ENCODE data around the gene KLHL21. TPM values are rescaled to one million over a fixed set of nuclear protein-coding genes. Genes with fewer than 3 reads are reported as not detected.

Gene KLHL21
- total and polyA plus RNA-seq, 9 of the 15 experiments (the other 6 are each of a cell fraction or from before 2014, with no cell fraction given) = 2.1 to 42.1 (median 17.5) TPM

GRCh38 chr1:6572653-6573383, 29.9 kb downstream of the KLHL21 start:
- peaks cover 0 to 11% of the 10 kb centered on the region in 2 experiments; a peak in 3 of 5 replicates for H3K4me1 ChIP-seq (replicated peaks in 1 of 2; ENCODE audit: control insufficient read depth in 2 of 2, insufficient read depth in 2 of 2, low read length in 2 of 2)
- POLR2A ChIA-PET = interaction anchor here (0.6 to 1.5 kb wide), 4 partner anchors 8 to 61 kb away, joined by 3 to 5 read pairs (median 4); no protein-coding TSS in a partner anchor
- no peaks in the 10 kb centered on the region for H3K79me2 ChIP-seq (ENCODE audit: control insufficient read depth, insufficient read depth, low read length)
- H3K27ac ChIP-seq (ENCODE audit: extremely low read depth, low read depth, low read length) = no peak overlapping the region
- CTCF ChIA-PET (ENCODE audit: low intra/inter-chr PET ratio) = no interaction called here
- DNase-seq (ENCODE audit: extremely low read depth in 1 of 4, low spot score in 3 of 4) (no peak), FAIRE-seq (no peak), ATAC-seq (0 out of 3 replicates have a peak, but pooled peaks have one; percentile 5)
- no peaks in the 10 kb centered on the region for H3K27me3 ChIP-seq (ENCODE audit: control insufficient read depth in 2 of 2, insufficient read depth in 2 of 2, low read length in 2 of 2)
- no TSS peak for BruUV-seq (replicated peaks)
- peak overlapping the region in 1 of 2 experiments; percentile 6; a peak in 1 of 4 replicates for H3K9ac ChIP-seq (ENCODE audit: insufficient read depth in 1 of 2, low read depth in 2 of 2, low read length in 2 of 2)
- in situ Hi-C loops (cut with MboI) (no loop called here), intact Hi-C loops (cut with micrococcal nuclease) (no loop called here)
- H4K20me1 ChIP-seq (replicated peaks; ENCODE audit: control insufficient read depth, insufficient read depth, low read length) = no peaks in the 10 kb centered on the region
- H3K36me3 ChIP-seq (ENCODE audit: control insufficient read depth, insufficient read depth, low read length) = no peaks in the 10 kb centered on the region
- TF ChIP-seq ZBTB7A (IDR thresholded peaks at IDR 0.05; ENCODE audit: borderline replicate concordance, control insufficient read depth, low read depth, low read length) (peak; percentile 16; the same call in 1 of the 2 replicates), PHTF2 (CRISPR knock-in tag; IDR thresholded peaks at IDR 0.05) (no peak)
- H3K4me2 ChIP-seq (ENCODE audit: insufficient read depth, low read length) = no peak overlapping the region
- H3K9me1 ChIP-seq (ENCODE audit: control insufficient read depth, insufficient read depth, low read length) = no peaks in the 10 kb centered on the region
- H3K4me3 ChIP-seq = no peak overlapping the region
- no peaks in the 10 kb centered on the region for H3K9me3 ChIP-seq (replicated peaks; ENCODE audit: control insufficient read depth, insufficient read depth, low read depth, low read length)
- H2AFZ ChIP-seq (ENCODE audit: low read depth, low read length) = no peak overlapping the region; the same call in 1 of the 2 replicates
- WGBS (ENCODE audit: insufficient coverage, low coverage, missing lambda C conversion rate) = 29% methylated on average over 12 of the region's 12 CpGs

- no peak overlapping the region for H3K4me2 ChIP-seq (ENCODE audit: insufficient read depth, low read length)
- no peak for TF ChIP-seq RBBP5 (IDR thresholded peaks at IDR 0.05; ENCODE audit: borderline replicate concordance, insufficient read depth, low read length, poor library complexity, severe bottlenecking)
- TF ChIP-seq ZNF512 (tag; IDR thresholded peaks at IDR 0.05) = no peak
- no TSS peak for BruUV-seq (replicated peaks)
- H3K79me2 ChIP-seq (ENCODE audit: control insufficient read depth, insufficient read depth, low read length) = no peaks in the 10 kb centered on the region
- CTCF ChIA-PET (ENCODE audit: low intra/inter-chr PET ratio) = no interaction called here
- DNase-seq (ENCODE audit: extremely low read depth in 1 of 4, low spot score in 3 of 4) (no peak), FAIRE-seq (no peak), ATAC-seq (no peak)
- H3K4me1 ChIP-seq (replicated peaks in 1 of 2; ENCODE audit: control insufficient read depth in 2 of 2, insufficient read depth in 2 of 2, low read length in 2 of 2) = peaks cover 0 to 8% of the 10 kb centered on the region in 2 experiments; a peak in 3 of 5 replicates
- H3K27me3 ChIP-seq (ENCODE audit: control insufficient read depth in 2 of 2, insufficient read depth in 2 of 2, low read length in 2 of 2) = peaks cover 3 to 8% of the 10 kb centered on the region in 2 experiments; a peak in 2 of 5 replicates
- H3K9me3 ChIP-seq (replicated peaks; ENCODE audit: control insufficient read depth, insufficient read depth, low read depth, low read length) = no peaks in the 10 kb centered on the region
- no peak overlapping the region for H3K27ac ChIP-seq (ENCODE audit: extremely low read depth, low read depth, low read length)
- H4K20me1 ChIP-seq (replicated peaks; ENCODE audit: control insufficient read depth, insufficient read depth, low read length) = no peaks in the 10 kb centered on the region
- 22% methylated on average over 5 of the region's 5 CpGs for WGBS (ENCODE audit: insufficient coverage, low coverage, missing lambda C conversion rate)
- intact Hi-C loops (cut with micrococcal nuclease) (no loop called here), in situ Hi-C loops (cut with MboI) (no loop called here)
- H3K36me3 ChIP-seq (ENCODE audit: control insufficient read depth, insufficient read depth, low read length) = no peaks in the 10 kb centered on the region
- POLR2A ChIA-PET = interaction anchor here (0.7 to 2.9 kb wide), 7 partner anchors 11 to 63 kb away, joined by 3 to 15 read pairs (median 5); partner anchors contain the start of genes NOL9 and TAS1R1
- H3K4me3 ChIP-seq = no peak overlapping the region
- no peak overlapping the region for H2AFZ ChIP-seq (ENCODE audit: low read depth, low read length)
- H3K9me1 ChIP-seq (ENCODE audit: control insufficient read depth, insufficient read depth, low read length) = no peaks in the 10 kb centered on the region
- 0 out of 4 replicates have a peak overlapping the region, but pooled peaks of 1 of the 2 experiments have one; percentile 10 for H3K9ac ChIP-seq (ENCODE audit: insufficient read depth in 1 of 2, low read depth in 2 of 2, low read length in 2 of 2)
Observed at GRCh38 chr1:6570987-6571386, 31.7 kb downstream of the KLHL21 start.
